Activated naive CD8-positive, alpha-beta T cell (primary cell): ENCODE results near the gene UROS.

ENCODE experiments used
- H3K27ac Mint-ChIP-seq: one replicate; pipeline ENCODE4 v1.8.0; 2021; ENCODE audit warnings: mixed read lengths
- H3K27me3 Mint-ChIP-seq: one replicate; pipeline ENCODE4 v1.8.0; 2021; ENCODE audit warnings: mixed read lengths
- H3K36me3 Mint-ChIP-seq: one replicate; pipeline ENCODE4 v1.8.0; 2021; ENCODE audit warnings: mixed read lengths
- H3K4me1 Mint-ChIP-seq: one replicate; pipeline ENCODE4 v1.8.0; 2021; ENCODE audit warnings: low read depth, mixed read lengths
- H3K4me3 Mint-ChIP-seq: one replicate; pipeline ENCODE4 v1.8.0; 2021; ENCODE audit warnings: mild to moderate bottlenecking, mixed read lengths
- H3K9me3 Mint-ChIP-seq: one replicate; pipeline ENCODE4 v1.8.0; 2021; ENCODE audit warnings: low read depth, mixed read lengths

The UROS gene

DNA sequence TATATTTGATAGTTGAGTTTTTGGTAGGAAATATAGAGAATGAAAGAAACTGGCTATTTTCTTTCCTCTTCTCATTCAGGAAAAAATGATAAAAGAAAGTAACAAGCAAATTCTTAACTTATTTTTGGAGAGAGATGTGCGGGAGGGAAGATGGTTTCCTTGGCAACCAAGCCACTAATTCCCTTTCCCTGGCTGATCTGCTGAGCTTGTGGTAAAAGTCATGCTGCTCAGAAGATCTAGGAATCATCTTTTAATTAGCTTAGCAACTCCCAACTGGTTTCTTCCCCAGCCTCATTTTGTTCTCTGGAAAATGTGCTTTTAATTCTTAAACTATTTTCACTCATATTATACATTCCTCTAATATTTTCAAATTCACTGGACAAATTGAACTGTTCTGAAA lies 11.8 kb downstream of the UROS start:
- H3K4me1 Mint-ChIP-seq = peaks cover under 1% of the 10 kb centered on the region
- H3K27ac Mint-ChIP-seq = no peak overlapping the region
- peaks cover 35% of the 10 kb centered on the region for H3K36me3 Mint-ChIP-seq
- H3K27me3 Mint-ChIP-seq = no peaks in the 10 kb centered on the region
- no peak overlapping the region for H3K4me3 Mint-ChIP-seq
- H3K9me3 Mint-ChIP-seq = no peaks in the 10 kb centered on the region

DNA sequence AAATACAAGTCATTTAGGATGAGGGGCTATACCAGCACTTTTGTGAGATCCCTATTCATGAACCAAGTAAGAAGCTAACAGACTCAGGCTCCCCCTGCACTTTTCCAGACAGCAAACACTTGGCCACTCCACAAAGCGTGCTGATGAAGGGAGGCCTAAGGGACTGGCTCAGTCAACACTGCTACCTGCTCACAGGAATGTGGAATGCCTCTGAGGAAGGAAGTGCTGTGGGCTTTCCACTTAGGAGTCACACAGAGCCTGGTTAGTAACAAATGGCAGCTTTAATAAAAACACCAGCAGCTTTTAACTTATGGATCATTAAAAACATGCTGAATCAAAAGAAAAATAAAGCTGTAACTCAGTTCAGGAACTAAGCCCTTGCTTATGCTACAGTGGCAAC lies 15.0 kb downstream of the UROS start:
- H3K9me3 Mint-ChIP-seq = no peaks in the 10 kb centered on the region
- H3K4me3 Mint-ChIP-seq = no peak overlapping the region
- H3K27ac Mint-ChIP-seq = no peak overlapping the region
- H3K27me3 Mint-ChIP-seq = no peaks in the 10 kb centered on the region
- H3K36me3 Mint-ChIP-seq = peaks cover 20% of the 10 kb centered on the region
- no peaks in the 10 kb centered on the region for H3K4me1 Mint-ChIP-seq

DNA sequence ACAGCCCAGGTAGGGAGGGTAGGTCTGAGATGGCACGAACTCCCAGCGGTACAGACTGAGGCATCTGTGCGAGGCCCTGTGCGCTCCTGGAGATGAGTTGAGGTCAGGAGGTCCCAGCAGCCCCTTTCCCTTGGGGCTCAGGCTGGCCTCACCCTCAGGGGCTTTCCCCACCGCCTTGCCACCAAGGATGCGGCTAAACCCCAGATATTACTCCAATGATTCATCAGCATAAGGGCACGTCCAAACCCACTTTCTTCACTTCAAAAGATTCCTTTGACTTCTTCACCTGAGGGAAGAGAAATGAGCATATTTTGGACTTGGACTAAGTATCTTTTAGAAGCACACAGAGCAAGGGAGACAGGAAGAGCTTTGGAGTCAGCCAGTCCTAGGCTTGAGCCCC lies 20.3 kb downstream of the UROS start:
- H3K27me3 Mint-ChIP-seq = no peaks in the 10 kb centered on the region
- H3K27ac Mint-ChIP-seq = no peak overlapping the region
- no peaks in the 10 kb centered on the region for H3K4me1 Mint-ChIP-seq
- H3K4me3 Mint-ChIP-seq = no peak overlapping the region
- no peaks in the 10 kb centered on the region for H3K9me3 Mint-ChIP-seq
- peaks cover 11% of the 10 kb centered on the region for H3K36me3 Mint-ChIP-seq

DNA sequence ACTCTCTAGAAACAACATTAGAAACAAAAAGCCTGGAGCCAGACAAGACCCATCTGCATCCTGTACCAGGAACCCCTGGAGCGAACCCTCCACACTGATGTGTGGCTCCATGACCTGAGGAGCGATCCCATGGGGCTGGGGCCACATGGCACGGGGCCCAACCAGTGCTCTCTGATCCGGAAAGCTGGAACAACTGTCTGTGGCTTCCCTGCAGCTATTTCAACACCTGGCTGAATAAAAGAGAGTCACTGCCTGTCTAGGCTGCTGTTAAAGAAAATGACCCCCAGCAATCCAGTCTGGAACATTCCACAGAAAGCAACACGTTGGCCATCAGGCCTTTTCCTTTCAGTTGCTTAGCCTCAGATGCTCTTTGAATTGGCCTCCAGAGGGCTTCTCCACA lies 20.9 kb downstream of the UROS start:
- Mint-ChIP-seq H3K27ac (no peak overlapping the region), H3K36me3 (peaks cover 9% of the 10 kb centered on the region), H3K4me3 (no peak overlapping the region), H3K9me3 (no peaks in the 10 kb centered on the region), H3K27me3 (no peaks in the 10 kb centered on the region), H3K4me1 (no peaks in the 10 kb centered on the region)

DNA sequence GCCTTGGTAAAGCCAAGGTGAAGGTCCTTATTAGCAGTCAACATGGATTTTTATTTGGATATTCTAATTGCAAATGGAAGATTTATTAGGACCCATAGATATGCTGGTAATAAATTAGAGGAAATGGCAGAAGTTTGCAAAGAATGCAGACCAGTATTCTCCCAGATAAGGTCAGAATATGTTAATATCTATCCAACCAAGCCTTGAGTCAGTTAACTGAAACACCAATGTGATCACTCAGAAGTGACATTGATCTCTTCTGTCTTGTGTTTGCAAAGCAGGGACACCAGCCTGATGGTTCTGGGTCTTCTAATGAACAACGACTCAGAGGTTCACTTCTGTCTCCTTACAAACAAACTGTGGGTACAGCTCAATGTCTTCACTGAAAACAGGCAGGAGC lies 21.5 kb downstream of the UROS start:
- no peaks in the 10 kb centered on the region for H3K9me3 Mint-ChIP-seq
- H3K4me3 Mint-ChIP-seq = no peak overlapping the region
- H3K36me3 Mint-ChIP-seq = peaks cover 4% of the 10 kb centered on the region
- no peaks in the 10 kb centered on the region for H3K4me1 Mint-ChIP-seq
- H3K27ac Mint-ChIP-seq = no peak overlapping the region
- H3K27me3 Mint-ChIP-seq = no peaks in the 10 kb centered on the region

DNA sequence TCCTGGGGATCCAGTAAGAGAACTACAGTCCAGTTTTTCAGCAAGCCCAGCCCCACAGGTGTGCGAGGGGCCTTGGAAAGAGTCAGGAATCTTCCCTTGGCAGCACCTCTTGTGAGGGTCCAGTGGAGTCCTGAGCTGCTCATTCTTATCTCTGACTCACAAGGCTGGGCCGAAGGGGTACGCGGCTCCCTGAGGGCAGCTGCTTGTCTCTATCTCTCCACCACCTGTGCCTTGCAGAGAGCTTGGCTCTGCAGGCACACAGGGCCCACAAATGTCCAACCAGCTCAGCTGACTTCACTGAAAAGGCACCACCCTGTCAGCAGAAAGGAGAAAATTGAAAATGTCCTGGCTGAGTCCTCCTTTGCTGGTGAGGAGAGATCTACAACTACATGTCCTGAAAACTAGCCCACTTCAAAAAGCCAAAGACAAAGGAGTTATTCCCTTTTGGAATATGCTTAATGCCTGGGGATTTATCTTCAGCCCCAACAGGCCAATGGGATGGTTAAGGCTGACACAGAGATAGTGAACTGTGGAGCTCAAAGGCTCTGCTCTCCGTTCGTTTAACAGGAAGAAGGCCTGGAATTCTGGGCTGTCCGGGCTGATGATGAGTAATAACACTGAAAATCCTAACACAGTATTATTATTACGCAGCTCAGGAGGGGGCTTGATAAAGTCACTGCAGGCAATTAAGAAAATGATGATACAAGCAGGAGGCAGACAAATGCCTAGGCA lies 23.4 kb downstream of the UROS start:
- Mint-ChIP-seq H3K9me3 (no peaks in the 10 kb centered on the region), H3K36me3 (peaks cover 2% of the 10 kb centered on the region)

DNA sequence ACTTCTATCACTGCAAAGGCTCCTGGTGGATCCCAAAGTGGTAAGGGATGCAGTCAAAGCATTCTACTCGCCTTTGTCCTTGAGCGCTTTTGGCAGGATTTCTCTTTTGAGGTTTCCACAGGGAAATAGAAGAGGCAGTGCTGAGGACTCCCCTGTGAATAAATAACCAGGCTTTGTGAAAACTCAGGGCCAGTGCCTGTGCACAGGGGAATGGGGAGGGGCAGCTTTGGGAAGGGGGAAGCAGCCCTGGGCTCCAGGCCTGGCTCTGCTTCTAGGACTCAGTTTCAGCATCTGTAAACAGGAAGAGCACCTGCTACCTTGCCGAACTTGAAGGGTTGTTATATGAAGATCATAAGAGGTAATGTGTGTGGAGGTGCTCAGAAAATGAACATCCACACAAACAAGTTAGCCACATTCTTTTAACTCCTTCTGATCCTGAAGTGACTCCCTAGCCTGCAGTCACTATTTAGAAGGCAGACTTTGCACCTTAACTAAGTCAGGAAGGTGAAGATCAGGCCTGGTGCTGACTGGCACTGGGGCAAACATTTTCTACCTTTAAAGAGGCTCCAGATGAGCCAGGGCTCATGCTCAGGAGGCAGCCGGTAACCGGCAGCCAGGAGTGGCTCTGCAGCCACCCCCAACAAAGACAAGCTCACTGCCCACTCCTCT lies 24.9 kb downstream of the UROS start:
- Mint-ChIP-seq H3K27ac (no peak overlapping the region), H3K4me1 (no peaks in the 10 kb centered on the region), H3K36me3 (peaks cover 4% of the 10 kb centered on the region), H3K4me3 (no peak overlapping the region), H3K9me3 (no peaks in the 10 kb centered on the region), H3K27me3 (no peaks in the 10 kb centered on the region)

More for the DNA sequence above, 23.4 kb downstream of the UROS start:
- H3K27ac Mint-ChIP-seq = no peak overlapping the region
- H3K27me3 Mint-ChIP-seq = no peaks in the 10 kb centered on the region
- H3K4me1 Mint-ChIP-seq = no peaks in the 10 kb centered on the region
- no peak overlapping the region for H3K4me3 Mint-ChIP-seq

DNA sequence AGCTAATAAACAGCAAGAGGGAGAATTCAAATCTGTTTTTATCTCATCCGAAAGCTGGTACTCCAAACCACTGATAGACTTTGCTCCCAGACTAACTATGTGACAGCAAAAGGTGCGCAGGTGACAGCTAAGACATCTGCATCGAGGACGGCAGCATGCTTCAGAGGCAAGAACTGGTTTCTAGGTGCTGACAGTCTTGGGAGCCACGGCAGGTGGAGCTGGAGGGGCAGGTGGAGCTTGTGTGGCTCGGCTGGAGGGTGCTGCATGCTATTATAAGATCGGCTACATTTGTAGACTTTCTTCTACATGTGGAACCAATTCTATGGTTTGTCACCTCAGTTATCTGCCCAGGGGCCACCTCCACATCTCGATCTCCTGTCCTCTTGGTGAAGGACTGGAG lies 25.6 kb downstream of the UROS start:
- no peak overlapping the region for H3K4me3 Mint-ChIP-seq
- peaks cover 4% of the 10 kb centered on the region for H3K36me3 Mint-ChIP-seq
- no peak overlapping the region for H3K27ac Mint-ChIP-seq
- no peaks in the 10 kb centered on the region for H3K27me3 Mint-ChIP-seq
- H3K9me3 Mint-ChIP-seq = no peaks in the 10 kb centered on the region
- no peaks in the 10 kb centered on the region for H3K4me1 Mint-ChIP-seq

DNA sequence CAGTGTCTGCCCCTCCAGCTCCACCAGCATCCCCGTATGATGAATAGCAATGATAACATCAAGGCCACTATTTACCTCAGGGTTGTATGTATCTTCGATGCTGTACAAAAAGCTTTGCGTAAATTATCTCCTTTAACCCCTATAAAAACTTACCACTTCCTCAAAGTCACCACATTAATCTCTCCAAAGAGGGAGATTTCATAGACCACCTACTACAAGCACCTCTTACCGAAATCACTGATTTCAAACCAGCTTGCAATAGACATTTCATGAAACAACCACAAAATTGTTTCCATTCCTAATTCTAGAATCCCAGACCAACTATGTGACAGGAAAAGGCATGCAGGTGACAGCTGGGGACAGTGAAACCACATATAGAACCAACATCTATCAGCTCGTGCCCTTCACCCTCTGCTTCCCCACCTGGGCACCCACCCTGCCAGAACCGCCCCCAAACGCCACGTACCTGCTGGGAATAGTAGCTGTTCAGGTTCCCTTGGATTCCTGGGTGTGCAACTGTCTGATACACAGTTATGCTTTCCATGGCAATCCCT lies 27.3 kb downstream of the UROS start:
- H3K9me3 Mint-ChIP-seq = no peaks in the 10 kb centered on the region
- H3K4me1 Mint-ChIP-seq = no peaks in the 10 kb centered on the region
- H3K4me3 Mint-ChIP-seq = no peak overlapping the region
- H3K36me3 Mint-ChIP-seq = peaks cover 7% of the 10 kb centered on the region
- H3K27ac Mint-ChIP-seq = no peak overlapping the region
- no peaks in the 10 kb centered on the region for H3K27me3 Mint-ChIP-seq

DNA sequence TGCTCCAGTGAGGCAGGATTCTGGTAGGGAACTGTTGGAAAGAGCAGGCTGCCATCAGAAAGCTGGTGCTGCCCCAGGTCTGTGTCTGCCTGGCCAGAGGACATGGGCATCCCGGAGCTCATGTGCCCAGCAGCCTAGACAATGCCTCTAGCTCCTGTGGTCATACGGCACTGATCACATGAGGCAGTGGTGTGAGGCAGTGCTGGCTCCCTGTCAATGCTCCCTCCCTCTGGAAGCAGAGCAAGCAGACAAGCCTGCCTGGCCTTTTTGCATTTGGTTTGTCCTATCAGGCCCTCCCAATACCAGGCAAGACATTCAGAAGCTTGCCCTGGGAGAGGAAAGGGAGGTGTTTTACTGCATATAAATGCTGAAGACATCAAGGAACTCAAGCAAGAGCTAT lies 27.9 kb downstream of the UROS start:
- Mint-ChIP-seq H3K36me3 (peaks cover 7% of the 10 kb centered on the region), H3K27ac (no peak overlapping the region), H3K27me3 (no peaks in the 10 kb centered on the region), H3K9me3 (no peaks in the 10 kb centered on the region), H3K4me3 (no peak overlapping the region), H3K4me1 (peaks cover under 1% of the 10 kb centered on the region)

DNA sequence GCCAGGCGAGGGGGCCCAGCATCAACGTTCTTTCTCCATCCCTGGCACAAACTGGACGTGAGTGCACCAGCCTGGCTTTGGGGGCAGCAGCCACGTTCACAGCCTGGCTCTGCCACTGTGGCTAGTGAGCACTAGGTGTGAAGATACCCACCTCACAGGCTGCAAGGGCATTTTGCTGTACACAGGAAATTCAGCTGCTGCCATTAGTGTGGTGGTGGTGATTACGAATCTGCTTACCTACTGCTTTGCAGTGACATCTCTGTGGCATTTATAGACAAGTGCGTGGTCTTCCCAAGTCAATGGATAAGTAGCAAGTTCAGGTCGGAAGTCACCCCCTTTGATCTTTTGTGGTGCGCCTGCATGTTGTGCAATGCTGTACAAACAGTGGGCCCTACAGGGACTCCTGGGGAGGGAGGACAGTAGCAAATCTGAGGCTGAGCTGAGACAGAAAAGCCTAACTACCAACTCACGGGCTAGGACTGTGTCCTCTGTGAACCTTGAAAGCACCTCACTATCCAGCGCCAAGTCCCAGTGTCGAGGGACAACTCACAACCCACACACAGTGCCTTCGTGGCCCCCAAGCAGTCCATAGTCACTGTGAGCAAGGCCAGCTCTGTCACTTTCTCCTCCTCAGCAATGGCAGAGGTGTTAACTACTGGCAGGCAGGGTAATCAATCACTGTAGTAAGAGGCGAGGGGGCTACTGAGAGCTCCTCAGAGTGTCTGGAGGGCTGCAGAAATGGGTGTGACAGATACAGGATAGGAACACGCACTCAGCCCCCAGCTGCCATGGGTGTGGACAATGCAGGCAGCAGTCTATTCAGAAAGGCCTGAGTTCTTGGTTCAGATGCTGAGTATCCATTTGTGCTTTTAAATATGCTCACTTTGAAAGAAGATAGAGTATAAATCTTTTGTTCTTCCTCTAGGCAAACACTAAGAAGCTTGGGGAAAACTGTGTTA lies 30.4 kb downstream of the UROS start:
- Mint-ChIP-seq H3K4me3 (no peak overlapping the region), H3K36me3 (peaks cover 5% of the 10 kb centered on the region), H3K9me3 (no peaks in the 10 kb centered on the region), H3K4me1 (peaks cover 15% of the 10 kb centered on the region), H3K27me3 (no peaks in the 10 kb centered on the region), H3K27ac (no peak overlapping the region)

DNA sequence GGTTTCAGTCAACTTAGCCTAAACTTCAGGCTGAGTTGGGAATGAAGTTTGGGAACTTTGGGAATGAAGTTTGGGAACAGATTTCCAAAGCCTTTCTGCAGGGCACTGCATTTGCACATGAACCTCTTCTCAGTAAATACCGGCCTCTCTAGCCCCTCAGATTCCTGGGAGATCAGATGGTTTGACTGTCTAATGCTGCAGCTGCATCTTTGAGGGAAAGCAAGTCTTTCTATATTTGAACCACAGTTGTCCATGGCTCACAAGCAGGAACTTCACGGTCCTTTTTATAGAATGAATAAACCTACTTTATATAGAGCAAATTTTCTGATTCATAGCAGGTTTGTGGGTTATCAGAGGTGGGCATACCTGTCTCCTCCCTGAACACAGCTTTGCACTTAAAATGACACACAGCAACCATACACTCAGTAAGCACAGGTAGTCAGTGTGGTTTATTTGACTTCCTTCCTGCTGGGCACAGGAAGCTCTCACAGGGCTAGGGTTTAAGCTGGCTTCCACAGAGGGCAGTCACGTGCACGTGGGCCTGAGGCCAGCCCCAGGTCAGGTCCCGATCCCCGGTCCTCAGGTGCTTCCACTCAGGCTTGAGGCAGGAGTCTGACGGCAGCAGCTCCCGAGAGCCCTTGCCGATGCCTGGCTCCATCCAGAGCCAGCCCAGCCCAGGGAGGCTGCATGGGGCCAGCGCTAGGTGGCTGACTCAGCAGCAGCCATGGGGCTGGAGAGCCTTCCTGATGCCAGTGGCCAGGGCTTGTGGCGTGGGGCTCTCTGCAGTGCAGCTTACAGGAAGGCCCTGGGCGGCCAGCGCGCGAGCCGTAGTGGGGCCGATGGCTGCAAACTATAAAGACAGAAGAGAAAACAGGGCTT lies 34.7 kb downstream of the UROS start:
- H3K4me3 Mint-ChIP-seq = no peak overlapping the region
- H3K27ac Mint-ChIP-seq = peak overlapping the region; percentile 73
- H3K4me1 Mint-ChIP-seq = peaks cover 20% of the 10 kb centered on the region
- H3K9me3 Mint-ChIP-seq = no peaks in the 10 kb centered on the region
- H3K27me3 Mint-ChIP-seq = no peaks in the 10 kb centered on the region
- H3K36me3 Mint-ChIP-seq = peaks cover 7% of the 10 kb centered on the region

DNA sequence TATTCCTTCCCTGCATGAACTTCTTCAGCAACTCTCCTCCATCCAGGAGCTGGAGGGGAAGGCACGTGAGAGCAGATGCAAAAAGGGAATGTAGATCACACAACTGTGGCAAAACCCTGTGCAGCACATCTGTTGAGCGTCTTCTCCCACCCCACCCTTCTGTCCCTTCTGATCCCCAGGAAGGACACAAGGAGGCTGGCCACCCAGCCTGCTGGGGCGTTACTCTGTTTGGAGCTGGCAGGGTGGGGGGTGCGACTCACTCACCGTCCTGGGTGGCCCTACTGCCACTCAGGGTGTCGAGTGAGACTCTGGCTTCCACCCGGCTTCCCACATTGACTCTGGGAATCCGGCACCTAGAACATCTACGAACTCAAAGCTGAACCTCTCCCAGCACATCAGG lies 37.3 kb downstream of the UROS start:
- Mint-ChIP-seq H3K27me3 (no peaks in the 10 kb centered on the region), H3K4me1 (peaks cover 20% of the 10 kb centered on the region), H3K36me3 (peaks cover 4% of the 10 kb centered on the region), H3K4me3 (no peak overlapping the region), H3K9me3 (no peaks in the 10 kb centered on the region), H3K27ac (no peak overlapping the region)

DNA sequence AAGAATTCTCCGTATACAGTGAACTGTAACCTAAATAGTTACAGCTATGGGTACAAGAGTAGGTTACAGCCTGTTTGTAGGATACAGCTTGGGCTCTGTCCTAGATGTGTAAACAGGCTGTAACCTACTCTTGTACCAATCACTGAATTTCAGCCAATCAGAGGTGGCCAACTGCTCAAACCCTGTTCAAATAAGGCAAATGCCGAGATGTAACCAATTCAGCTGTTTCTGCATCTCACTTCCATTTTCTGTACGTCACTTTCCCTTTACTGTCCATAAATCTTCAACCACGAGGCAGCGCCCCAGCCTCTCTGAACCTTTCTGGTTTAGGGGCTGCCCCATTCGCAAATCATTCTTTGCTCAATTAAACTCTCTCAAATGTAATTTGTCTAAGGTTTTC lies 39.1 kb downstream of the UROS start:
- Mint-ChIP-seq H3K36me3 (peaks cover 6% of the 10 kb centered on the region), H3K27ac (no peak overlapping the region), H3K4me1 (peaks cover 17% of the 10 kb centered on the region), H3K9me3 (no peaks in the 10 kb centered on the region), H3K27me3 (no peaks in the 10 kb centered on the region), H3K4me3 (no peak overlapping the region)
